K562 (cell line): ENCODE data around the gene NEK1. TPM values are rescaled to one million over a fixed set of nuclear protein-coding genes. Genes with fewer than 3 reads are reported as not detected.

Experiments used
- CBFA2T3 ChIP-seq: fragments of 450-650 bp; IDR thresholded peaks from 2 replicates; pipeline ENCODE4 v1.6.1; 2017
- CHD1 ChIP-seq: fragments of 200-600 bp; sonication (generic); IDR thresholded peaks from one replicate; pipeline ENCODE4 v1.6.1; 2012; ENCODE audit warnings: mild to moderate bottlenecking, moderate library complexity, low read length, inconsistent platforms
- COPS2 ChIP-seq: fragments of 450-650 bp; conservative IDR thresholded peaks from 2 replicates; pipeline ENCODE4 v1.6.1; 2016; ENCODE audit warnings: mild to moderate bottlenecking, moderate library complexity
- MGA ChIP-seq: fragments of 450-650 bp; IDR thresholded peaks from 2 replicates; pipeline ENCODE4 v1.6.1; 2016; ENCODE audit warnings: mild to moderate bottlenecking, moderate library complexity
- NRF1 ChIP-seq, 2 experiments: fragments of 450-650 bp; IDR thresholded peaks in 1 of 2; conservative IDR thresholded peaks in 1 of 2; 2 replicates each; pipeline ENCODE4 v1.6.1; 2014; ENCODE audit warnings: mild to moderate bottlenecking in 2 of 2
- PURB ChIP-seq: sonication (generic); formaldehyde crosslinking; IDR thresholded peaks from 2 replicates; pipeline ENCODE4 v1.9.0; 2021; ENCODE audit warnings: low read depth, mild to moderate bottlenecking, missing genetic modification reagents
- SLC30A9 ChIP-seq: fragments of 250-450 bp; sonication (Bioruptor Pico); IDR thresholded peaks from 2 replicates; pipeline ENCODE4 v1.8.0; 2022; ENCODE audit warnings: mild to moderate bottlenecking, moderate library complexity
- SP2 ChIP-seq: IDR thresholded peaks from 2 replicates; pipeline ENCODE4 v1.6.1; 2011; ENCODE audit warnings: mild to moderate bottlenecking, low read depth, low read length, moderate library complexity; ENCODE audit not compliant: poor library complexity, severe bottlenecking; ENCODE audit errors: extremely low read depth
- TBL1XR1 ChIP-seq, 2 experiments: IDR thresholded peaks; 2 replicates each; pipeline ENCODE4 v1.6.1; 2012; ENCODE audit warnings: improper control_type of control experiment in 2 of 2, low read length in 2 of 2, mild to moderate bottlenecking in 1 of 2
- USF1 ChIP-seq: sonication (generic); formaldehyde crosslinking; IDR thresholded peaks from 2 replicates; pipeline ENCODE4 v1.9.0; 2022; ENCODE audit warnings: mild to moderate bottlenecking, missing genetic modification reagents
- ZNF217 ChIP-seq: sonication (generic); formaldehyde crosslinking; IDR thresholded peaks from 2 replicates; pipeline ENCODE4 v1.8.0; 2022; ENCODE audit warnings: mild to moderate bottlenecking, missing genetic modification reagents
- ZNF785 ChIP-seq: fragments of 250-450 bp; sonication (Bioruptor Pico); IDR thresholded peaks from 2 replicates; pipeline ENCODE4 v1.4.0; 2020; ENCODE audit warnings: mild to moderate bottlenecking
- polyA plus RNA-seq, 8 experiments: library from polyadenylated mRNA; depleted of rRNA in 4 of 8; stranded (reverse) in 5 of 8; unstranded in 3 of 8; fragments of >200 nt; fragmentation: Nextera tagmentation in 2 of 8; fragmentation: Illumina TruSeq in 1 of 8; extraction: Ambion mirVana in 2 of 8; extraction: Trizol in 1 of 8; gene quantifications; 2 replicates each; pipeline versions ENCODE4 v1.2.1 to v1.2.3, GENCODE V29; 2011 to 2014; ENCODE audit warnings: inconsistent platforms in 1 of 8, missing spikeins in 1 of 8
- total RNA-seq, 7 experiments: library from RNA; depleted of rRNA in 6 of 7; stranded (reverse); fragments of >200 nt in 6 of 7; fragmentation: Illumina TruSeq in 2 of 7; extraction: Trizol in 2 of 7; gene quantifications; 2 replicates each; pipeline versions ENCODE4 v1.2.1 to v1.2.3, GENCODE V29; 2011 to 2021; ENCODE audit warnings: low replicate concordance in 1 of 7

Gene NEK1
- total and polyA plus RNA-seq, 9 of the 15 experiments (the other 6 are each of a cell fraction or from before 2014, with no cell fraction given): 6.2 to 15.7 (median 10.3) TPM

- TF ChIP-seq MGA (peak; percentile 63), CBFA2T3 (no peak), CHD1 (no peak), SLC30A9 (CRISPR knock-in tag) (no peak), TBL1XR1 (IDR thresholded peaks at IDR 0.05; ENCODE audit: low read length in 2 of 2) (peak in 1 of 2 experiments; percentile 57; a peak in 2 of 4 replicates), USF1 (CRISPR knock-in tag) (peak; percentile 11; the same call in 1 of the 2 replicates), ZNF785 (no peak), ZNF217 (CRISPR knock-in tag) (no peak), NRF1 (conservative IDR thresholded peaks at IDR 0.05 in 1 of 2, IDR thresholded peaks at IDR 0.05 in 1 of 2) (peak; percentile 39 to 47; a peak in 3 of 4 replicates), COPS2 (no peak), PURB (CRISPR knock-in tag) (no peak), SP2 (no peak)
Measured at GRCh38 chr4:169611991-169612870, at the start of gene NEK1 (continued).
